K562 (cell line): ENCODE measurements around the gene OR13C2. TPM values are rescaled to one million over a fixed set of nuclear protein-coding genes. Genes with fewer than 3 reads are reported as not detected.
A peak's percentile ranks its signal among the peaks of the same experiment; 100 is the strongest.

Experiments
- ATAC-seq: fragments of 200-7000 bp; cut with Tn5 transposase; 3 replicates; pipeline ENCODE4 v1.9.1; 2020; ENCODE audit warnings: moderate library complexity
- BruUV-seq: library from RNA; stranded (reverse); fragments of 400-500 nt; replicated peaks from 2 replicates; lab custom pipeline; 2021; lab: Mats Ljungman, UMichigan
- CTCF ChIA-PET: fragments of 300-600 bp; formaldehyde crosslinking; extraction: SDS; loops from one replicate; lab custom pipeline; 2021; ENCODE audit warnings: low intra/inter-chr PET ratio; lab: Yijun Ruan, JAX
- POLR2A ChIA-PET: fragments of 300-600, 350-650 bp; sonication (Branson Sonifier 250); formaldehyde crosslinking; extraction: SDS; loops from one replicate; lab custom pipeline; 2021; ENCODE audit warnings: antibody characterized with exemption, inconsistent platforms; lab: Yijun Ruan, JAX
- DNase-seq, 4 experiments: peaks; one replicate each; pipeline versions ENCODE4 v3.0.0 to v3.0.0-alpha.2; 2011 to 2018; ENCODE audit warnings: low spot score in 3 of 4, mixed read lengths in 3 of 4; ENCODE audit errors: extremely low read depth in 1 of 4
- FAIRE-seq: peaks from 2 replicates; lab custom pipeline; 2011; peaks lifted over from hg19 to GRCh38; lab: Jason Lieb, UNC
- H2AFZ ChIP-seq: 2 replicates; pipeline ENCODE4 v1.6.0; 2011; ENCODE audit warnings: low read depth, low read length, control low read depth, inconsistent platforms
- H3K27ac ChIP-seq: fragments of 200-600 bp; 3 replicates; pipeline ENCODE4 v1.8.0; 2011; ENCODE audit warnings: low read depth, mild to moderate bottlenecking, control low read depth, inconsistent platforms, low read length, moderate library complexity, mixed read lengths; ENCODE audit errors: extremely low read depth
- H3K27me3 ChIP-seq, 2 experiments: fragments of 300-600 bp in 1 of 2; 2 replicates in 1 of 2; 3 replicates in 1 of 2; pipeline versions ENCODE4 v1.6.0 to v1.8.0; 2011; ENCODE audit warnings: inconsistent platforms in 2 of 2, low read length in 2 of 2, mild to moderate bottlenecking in 1 of 2, mixed read lengths in 1 of 2, moderate library complexity in 1 of 2; ENCODE audit not compliant: control insufficient read depth in 2 of 2, insufficient read depth in 2 of 2
- H3K36me3 ChIP-seq: fragments of 300-600 bp; 3 replicates; pipeline ENCODE4 v1.8.0; 2011; ENCODE audit warnings: mild to moderate bottlenecking, low read length, inconsistent platforms; ENCODE audit not compliant: control insufficient read depth, insufficient read depth
- H3K4me1 ChIP-seq, 2 experiments: fragments of 200-600 bp in 1 of 2; replicated peaks in 1 of 2; 2 replicates in 1 of 2; 3 replicates in 1 of 2; pipeline versions ENCODE4 v1.5.1 to v1.8.0; 2011; ENCODE audit warnings: inconsistent platforms in 2 of 2, low read length in 2 of 2, mild to moderate bottlenecking in 1 of 2, mixed read lengths in 1 of 2, moderate library complexity in 1 of 2; ENCODE audit not compliant: control insufficient read depth in 2 of 2, insufficient read depth in 2 of 2
- H3K4me2 ChIP-seq: 2 replicates; pipeline ENCODE4 v1.6.1; 2011; ENCODE audit warnings: low read length, control low read depth, inconsistent platforms, mixed read lengths; ENCODE audit not compliant: insufficient read depth
- H3K4me3 ChIP-seq: fragments of 200-600 bp; sonication (generic), shearing (Covaris generic); 2 replicates; pipeline ENCODE4 v1.5.1; 2016; ENCODE audit warnings: control low read depth, inconsistent platforms
- H3K79me2 ChIP-seq: fragments of 200-600 bp; 3 replicates; pipeline ENCODE4 v1.8.0; 2011; ENCODE audit warnings: low read length, inconsistent platforms; ENCODE audit not compliant: control insufficient read depth, insufficient read depth
- H3K9ac ChIP-seq, 2 experiments: 2 replicates each; pipeline versions ENCODE4 v1.6.0 to v1.6.1; 2011; ENCODE audit warnings: low read depth in 2 of 2, low read length in 2 of 2, control low read depth in 1 of 2, inconsistent platforms in 1 of 2, mild to moderate bottlenecking in 1 of 2, mixed read lengths in 1 of 2; ENCODE audit not compliant: insufficient read depth in 1 of 2
- H3K9me1 ChIP-seq: one replicate; pipeline ENCODE4 v1.6.0; 2011; ENCODE audit warnings: inconsistent platforms, mild to moderate bottlenecking, low read length, moderate library complexity; ENCODE audit not compliant: control insufficient read depth, insufficient read depth
- H3K9me3 ChIP-seq: replicated peaks from 2 replicates; pipeline ENCODE4 v1.5.1; 2011; ENCODE audit warnings: low read depth, low read length, inconsistent platforms; ENCODE audit not compliant: control insufficient read depth, insufficient read depth
- H4K20me1 ChIP-seq: replicated peaks from 2 replicates; pipeline ENCODE4 v1.6.1; 2011; ENCODE audit warnings: low read length, inconsistent platforms, mixed read lengths; ENCODE audit not compliant: control insufficient read depth, insufficient read depth
- CEBPG ChIP-seq, 3 experiments: fragments of 200-800 bp in 1 of 3; sonication (Bioruptor generic) in 1 of 3; sonication (generic) in 1 of 3; formaldehyde crosslinking in 1 of 3; IDR thresholded peaks in 2 of 3; conservative IDR thresholded peaks in 1 of 3; 2 replicates each; pipeline versions ENCODE4 v1.6.1 to v1.8.0; 2016 to 2022; ENCODE audit warnings: missing compliant biosample characterization in 2 of 3, missing genetic modification characterization in 2 of 3, mild to moderate bottlenecking in 1 of 3, missing genetic modification reagents in 1 of 3
- ZNF76 ChIP-seq: fragments of 250-450 bp; sonication (Bioruptor Pico); IDR thresholded peaks from 2 replicates; pipeline ENCODE4 v1.4.0; 2020; ENCODE audit warnings: mild to moderate bottlenecking, moderate library complexity, borderline replicate concordance
- WGBS: fragments of 100-300 bp; shearing (Covaris generic); methylation state at CpG from one replicate; pipeline ENCODE4 v1.1.6; 2016; ENCODE audit warnings: low coverage, mixed read lengths; ENCODE audit not compliant: insufficient coverage; ENCODE audit errors: missing lambda C conversion rate; 5-methylcytosine and 5-hydroxymethylcytosine counted together
- in situ Hi-C: fragments of 300-500 bp; cut with MboI; formaldehyde crosslinking; loops from 4 replicates; pipeline ENCODE4 v1.15.0; 2018; ENCODE audit warnings: inconsistent platforms, mixed read lengths
- intact Hi-C: fragments of 100-400 bp; cut with micrococcal nuclease; formaldehyde crosslinking; loops from 2 replicates; pipeline ENCODE4 v1.14.2; 2022
- polyA plus RNA-seq, 8 experiments: library from polyadenylated mRNA; depleted of rRNA in 4 of 8; stranded (reverse) in 5 of 8; unstranded in 3 of 8; fragments of >200 nt; fragmentation: Nextera tagmentation in 2 of 8; fragmentation: Illumina TruSeq in 1 of 8; extraction: Ambion mirVana in 2 of 8; extraction: Trizol in 1 of 8; gene quantifications; 2 replicates each; pipeline versions ENCODE4 v1.2.1 to v1.2.3, GENCODE V29; 2011 to 2014; ENCODE audit warnings: inconsistent platforms in 1 of 8, missing spikeins in 1 of 8
- total RNA-seq, 7 experiments: library from RNA; depleted of rRNA in 6 of 7; stranded (reverse); fragments of >200 nt in 6 of 7; fragmentation: Illumina TruSeq in 2 of 7; extraction: Trizol in 2 of 7; gene quantifications; 2 replicates each; pipeline versions ENCODE4 v1.2.1 to v1.2.3, GENCODE V29; 2011 to 2021; ENCODE audit warnings: low replicate concordance in 1 of 7
- TF ChIP-seq, protein P1 (sequence below), 2 experiments: fragments of 450-650 bp in 1 of 2; IDR thresholded peaks; 2 replicates each; pipeline ENCODE4 v1.6.1; 2011 to 2017; ENCODE audit warnings: low read depth in 2 of 2, antibody characterized with exemption in 1 of 2, borderline replicate concordance in 1 of 2, low read length in 1 of 2, mild to moderate bottlenecking in 1 of 2, mixed read lengths in 1 of 2; ENCODE audit not compliant: control insufficient read depth in 1 of 2
- TF ChIP-seq, protein P2 (sequence below), 2 experiments: fragments of 450-650 bp in 1 of 2; sonication (generic) in 1 of 2; formaldehyde crosslinking in 1 of 2; IDR thresholded peaks in 1 of 2; conservative IDR thresholded peaks in 1 of 2; 2 replicates each; pipeline versions ENCODE4 v1.6.1 to v1.8.1; 2016 to 2023; ENCODE audit warnings: mild to moderate bottlenecking in 2 of 2, moderate library complexity in 2 of 2, inconsistent platforms in 1 of 2, missing genetic modification reagents in 1 of 2

OR13C2 gene
- total and polyA plus RNA-seq, 9 of the 15 experiments (the other 6 are each of a cell fraction or from before 2014, with no cell fraction given), result not detected

DNA sequence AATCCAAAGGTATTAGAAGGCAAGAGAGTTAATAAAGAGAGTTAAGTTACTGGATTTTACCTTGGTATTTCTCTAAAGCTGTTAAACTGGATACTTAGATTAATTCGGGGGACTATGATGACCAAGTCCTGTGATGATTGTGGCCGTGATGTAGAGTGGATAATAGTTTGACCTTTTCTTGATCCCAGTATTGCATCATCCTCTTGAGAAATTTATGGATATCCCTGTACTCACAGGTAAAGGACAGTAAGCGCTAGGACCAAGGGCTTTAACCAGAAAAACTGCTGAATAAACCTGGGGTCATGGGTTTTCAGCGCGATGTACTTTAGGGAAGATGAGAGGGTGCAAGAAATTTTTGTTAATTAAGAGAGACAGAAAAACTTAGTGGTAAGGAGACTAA, 28.2 kb downstream of the OR13C2 start:
- ChIA-PET POLR2A (no interaction called here), CTCF (no interaction called here)
- Histone ChIP-seq H3K27ac (no peak overlapping the region), H3K27me3 (no peaks in the 10 kb centered on the region), H3K9ac (no peak overlapping the region), H3K9me3 (no peaks in the 10 kb centered on the region; the same call in 1 of the 2 replicates), H3K4me2 (no peak overlapping the region), H4K20me1 (no peaks in the 10 kb centered on the region), H3K79me2 (no peaks in the 10 kb centered on the region), H3K4me1 (no peaks in the 10 kb centered on the region), H3K36me3 (no peaks in the 10 kb centered on the region), H3K4me3 (no peak overlapping the region), H2AFZ (no peak overlapping the region), H3K9me1 (no peaks in the 10 kb centered on the region)
- in situ Hi-C loops (no loop called here), intact Hi-C loops (no loop called here)
- TF ChIP-seq, protein P1, sequence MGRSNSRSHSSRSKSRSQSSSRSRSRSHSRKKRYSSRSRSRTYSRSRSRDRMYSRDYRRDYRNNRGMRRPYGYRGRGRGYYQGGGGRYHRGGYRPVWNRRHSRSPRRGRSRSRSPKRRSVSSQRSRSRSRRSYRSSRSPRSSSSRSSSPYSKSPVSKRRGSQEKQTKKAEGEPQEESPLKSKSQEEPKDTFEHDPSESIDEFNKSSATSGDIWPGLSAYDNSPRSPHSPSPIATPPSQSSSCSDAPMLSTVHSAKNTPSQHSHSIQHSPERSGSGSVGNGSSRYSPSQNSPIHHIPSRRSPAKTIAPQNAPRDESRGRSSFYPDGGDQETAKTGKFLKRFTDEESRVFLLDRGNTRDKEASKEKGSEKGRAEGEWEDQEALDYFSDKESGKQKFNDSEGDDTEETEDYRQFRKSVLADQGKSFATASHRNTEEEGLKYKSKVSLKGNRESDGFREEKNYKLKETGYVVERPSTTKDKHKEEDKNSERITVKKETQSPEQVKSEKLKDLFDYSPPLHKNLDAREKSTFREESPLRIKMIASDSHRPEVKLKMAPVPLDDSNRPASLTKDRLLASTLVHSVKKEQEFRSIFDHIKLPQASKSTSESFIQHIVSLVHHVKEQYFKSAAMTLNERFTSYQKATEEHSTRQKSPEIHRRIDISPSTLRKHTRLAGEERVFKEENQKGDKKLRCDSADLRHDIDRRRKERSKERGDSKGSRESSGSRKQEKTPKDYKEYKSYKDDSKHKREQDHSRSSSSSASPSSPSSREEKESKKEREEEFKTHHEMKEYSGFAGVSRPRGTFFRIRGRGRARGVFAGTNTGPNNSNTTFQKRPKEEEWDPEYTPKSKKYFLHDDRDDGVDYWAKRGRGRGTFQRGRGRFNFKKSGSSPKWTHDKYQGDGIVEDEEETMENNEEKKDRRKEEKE (IDR thresholded peaks at IDR 0.05; ENCODE audit: borderline replicate concordance in 1 of 2, control insufficient read depth in 1 of 2, low read depth in 2 of 2, low read length in 1 of 2), result no peak
- TF ChIP-seq, protein P2, sequence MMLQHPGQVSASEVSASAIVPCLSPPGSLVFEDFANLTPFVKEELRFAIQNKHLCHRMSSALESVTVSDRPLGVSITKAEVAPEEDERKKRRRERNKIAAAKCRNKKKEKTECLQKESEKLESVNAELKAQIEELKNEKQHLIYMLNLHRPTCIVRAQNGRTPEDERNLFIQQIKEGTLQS (IDR thresholded peaks at IDR 0.05), result 0 out of 2 replicates have a peak, but pooled peaks have one; percentile 16
- TF ChIP-seq, protein P2 (CRISPR knock-in tag; conservative IDR thresholded peaks at IDR 0.05), result no peak
- TF ChIP-seq CEBPG (CRISPR knock-in tag; IDR thresholded peaks at IDR 0.05) (no peak), CEBPG (tag; conservative IDR thresholded peaks at IDR 0.05 in 1 of 2, IDR thresholded peaks at IDR 0.05 in 1 of 2) (peak in 1 of 2 experiments; percentile 68; a peak in 1 of 4 replicates), ZNF76 (no peak)
- FAIRE-seq, result no peak
- no peak for ATAC-seq
- 0% methylated on average over 5 of the region's 5 CpGs for WGBS
- DNase-seq, result no peak
- BruUV-seq, result no TSS peak
